ENCODE measurements around the gene SRRM4.

The SRRM4 gene

GRCh38 chr12:119157528-119157927 lies 176.2 kb downstream of the SRRM4 start:
- TF ChIP-seq, protein P1, sequence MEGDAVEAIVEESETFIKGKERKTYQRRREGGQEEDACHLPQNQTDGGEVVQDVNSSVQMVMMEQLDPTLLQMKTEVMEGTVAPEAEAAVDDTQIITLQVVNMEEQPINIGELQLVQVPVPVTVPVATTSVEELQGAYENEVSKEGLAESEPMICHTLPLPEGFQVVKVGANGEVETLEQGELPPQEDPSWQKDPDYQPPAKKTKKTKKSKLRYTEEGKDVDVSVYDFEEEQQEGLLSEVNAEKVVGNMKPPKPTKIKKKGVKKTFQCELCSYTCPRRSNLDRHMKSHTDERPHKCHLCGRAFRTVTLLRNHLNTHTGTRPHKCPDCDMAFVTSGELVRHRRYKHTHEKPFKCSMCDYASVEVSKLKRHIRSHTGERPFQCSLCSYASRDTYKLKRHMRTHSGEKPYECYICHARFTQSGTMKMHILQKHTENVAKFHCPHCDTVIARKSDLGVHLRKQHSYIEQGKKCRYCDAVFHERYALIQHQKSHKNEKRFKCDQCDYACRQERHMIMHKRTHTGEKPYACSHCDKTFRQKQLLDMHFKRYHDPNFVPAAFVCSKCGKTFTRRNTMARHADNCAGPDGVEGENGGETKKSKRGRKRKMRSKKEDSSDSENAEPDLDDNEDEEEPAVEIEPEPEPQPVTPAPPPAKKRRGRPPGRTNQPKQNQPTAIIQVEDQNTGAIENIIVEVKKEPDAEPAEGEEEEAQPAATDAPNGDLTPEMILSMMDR (IDR thresholded peaks at IDR 0.05; ENCODE audit: insufficient read depth, low read length): no peak
- TF ChIP-seq SPI1 (IDR thresholded peaks at IDR 0.05; ENCODE audit: borderline replicate concordance, low read depth): no peak
- no peak for TF ChIP-seq POLR2AphosphoS5 (IDR thresholded peaks at IDR 0.05; ENCODE audit: low read depth)
- no peak for TF ChIP-seq GABPA (IDR thresholded peaks at IDR 0.05; ENCODE audit: low read depth)
- TF ChIP-seq, protein P2, sequence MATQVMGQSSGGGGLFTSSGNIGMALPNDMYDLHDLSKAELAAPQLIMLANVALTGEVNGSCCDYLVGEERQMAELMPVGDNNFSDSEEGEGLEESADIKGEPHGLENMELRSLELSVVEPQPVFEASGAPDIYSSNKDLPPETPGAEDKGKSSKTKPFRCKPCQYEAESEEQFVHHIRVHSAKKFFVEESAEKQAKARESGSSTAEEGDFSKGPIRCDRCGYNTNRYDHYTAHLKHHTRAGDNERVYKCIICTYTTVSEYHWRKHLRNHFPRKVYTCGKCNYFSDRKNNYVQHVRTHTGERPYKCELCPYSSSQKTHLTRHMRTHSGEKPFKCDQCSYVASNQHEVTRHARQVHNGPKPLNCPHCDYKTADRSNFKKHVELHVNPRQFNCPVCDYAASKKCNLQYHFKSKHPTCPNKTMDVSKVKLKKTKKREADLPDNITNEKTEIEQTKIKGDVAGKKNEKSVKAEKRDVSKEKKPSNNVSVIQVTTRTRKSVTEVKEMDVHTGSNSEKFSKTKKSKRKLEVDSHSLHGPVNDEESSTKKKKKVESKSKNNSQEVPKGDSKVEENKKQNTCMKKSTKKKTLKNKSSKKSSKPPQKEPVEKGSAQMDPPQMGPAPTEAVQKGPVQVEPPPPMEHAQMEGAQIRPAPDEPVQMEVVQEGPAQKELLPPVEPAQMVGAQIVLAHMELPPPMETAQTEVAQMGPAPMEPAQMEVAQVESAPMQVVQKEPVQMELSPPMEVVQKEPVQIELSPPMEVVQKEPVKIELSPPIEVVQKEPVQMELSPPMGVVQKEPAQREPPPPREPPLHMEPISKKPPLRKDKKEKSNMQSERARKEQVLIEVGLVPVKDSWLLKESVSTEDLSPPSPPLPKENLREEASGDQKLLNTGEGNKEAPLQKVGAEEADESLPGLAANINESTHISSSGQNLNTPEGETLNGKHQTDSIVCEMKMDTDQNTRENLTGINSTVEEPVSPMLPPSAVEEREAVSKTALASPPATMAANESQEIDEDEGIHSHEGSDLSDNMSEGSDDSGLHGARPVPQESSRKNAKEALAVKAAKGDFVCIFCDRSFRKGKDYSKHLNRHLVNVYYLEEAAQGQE (IDR thresholded peaks at IDR 0.05; ENCODE audit: insufficient replicate concordance, low read depth): no peak
- Histone ChIP-seq H3K4me3 (replicated peaks; ENCODE audit: insufficient read depth, low read length) (no peak overlapping the region), H3K27ac (replicated peaks) (no peak overlapping the region), H3K27me3 (ENCODE audit: insufficient read depth, poor library complexity, severe bottlenecking) (no peaks in the 10 kb centered on the region)
- DNase-seq (ENCODE audit: low read depth in 1 of 2, low spot score in 1 of 2): no peak

GRCh38 chr12:119157978-119158377 lies 176.6 kb downstream of the SRRM4 start:
- no peak for DNase-seq (ENCODE audit: low read depth in 1 of 2, low spot score in 1 of 2)
- Histone ChIP-seq H3K4me3 (replicated peaks; ENCODE audit: insufficient read depth, low read length) (no peak overlapping the region), H3K27me3 (ENCODE audit: insufficient read depth, poor library complexity, severe bottlenecking) (no peaks in the 10 kb centered on the region), H3K27ac (replicated peaks) (no peak overlapping the region)
- TF ChIP-seq GABPA (IDR thresholded peaks at IDR 0.05; ENCODE audit: low read depth): no peak
- TF ChIP-seq SPI1 (IDR thresholded peaks at IDR 0.05; ENCODE audit: borderline replicate concordance, low read depth): no peak
- no peak for TF ChIP-seq POLR2AphosphoS5 (IDR thresholded peaks at IDR 0.05; ENCODE audit: low read depth)
- TF ChIP-seq, protein P1 (IDR thresholded peaks at IDR 0.05; ENCODE audit: insufficient read depth, low read length): no peak
- TF ChIP-seq, protein P2 (IDR thresholded peaks at IDR 0.05; ENCODE audit: insufficient replicate concordance, low read depth): no peak

- DNase-seq (ENCODE audit: low read depth in 1 of 2, low spot score in 1 of 2): no peak
- no peaks in the 10 kb centered on the region for H3K27me3 ChIP-seq (ENCODE audit: insufficient read depth, poor library complexity, severe bottlenecking)
- no peak for TF ChIP-seq POLR2AphosphoS5 (IDR thresholded peaks at IDR 0.05; ENCODE audit: low read depth)
- no peak for TF ChIP-seq SPI1 (IDR thresholded peaks at IDR 0.05; ENCODE audit: borderline replicate concordance, low read depth)
- TF ChIP-seq GABPA (IDR thresholded peaks at IDR 0.05; ENCODE audit: low read depth): no peak
- TF ChIP-seq, protein P1 (IDR thresholded peaks at IDR 0.05; ENCODE audit: insufficient read depth, low read length): no peak
- TF ChIP-seq, protein P2 (IDR thresholded peaks at IDR 0.05; ENCODE audit: insufficient replicate concordance, low read depth): no peak
- H3K27ac ChIP-seq (replicated peaks): no peak overlapping the region
- no peak overlapping the region for H3K4me3 ChIP-seq (replicated peaks; ENCODE audit: insufficient read depth, low read length)
Observed at GRCh38 chr12:119158402-119158801, 177.1 kb downstream of the SRRM4 start.

Measured in HL-60 (cell line).